WTC11 (cell line): Measurements from ENCODE around the gene ZYG11B.

Source experiments
- ATF1 ChIP-seq: sonication (generic); formaldehyde crosslinking; IDR thresholded peaks from 2 replicates; pipeline ENCODE4 v1.8.1; 2023; ENCODE audit warnings: mild to moderate bottlenecking, moderate library complexity, missing genetic modification reagents
- E2F4 ChIP-seq: sonication (generic); formaldehyde crosslinking; IDR thresholded peaks from 2 replicates; pipeline ENCODE4 v1.8.1; 2022; ENCODE audit warnings: low read depth, mild to moderate bottlenecking, moderate library complexity, missing genetic modification reagents, borderline replicate concordance
- ETV6 ChIP-seq: sonication (generic); formaldehyde crosslinking; IDR thresholded peaks from 2 replicates; pipeline ENCODE4 v1.8.1; 2022; ENCODE audit warnings: mild to moderate bottlenecking, missing genetic modification reagents
- JUN ChIP-seq: sonication (generic); formaldehyde crosslinking; IDR thresholded peaks from 2 replicates; pipeline ENCODE4 v1.8.0; 2023; ENCODE audit warnings: mild to moderate bottlenecking, missing genetic modification reagents
- KAT7 ChIP-seq: sonication (generic); formaldehyde crosslinking; IDR thresholded peaks from 2 replicates; pipeline ENCODE4 v1.8.1; 2023; ENCODE audit warnings: missing genetic modification reagents, mild to moderate bottlenecking, borderline replicate concordance
- MAX ChIP-seq: sonication (generic); formaldehyde crosslinking; IDR thresholded peaks from 2 replicates; pipeline ENCODE4 v1.8.0; 2022; ENCODE audit warnings: mild to moderate bottlenecking, missing genetic modification reagents
- NR2C2 ChIP-seq: sonication (generic); formaldehyde crosslinking; IDR thresholded peaks from 2 replicates; pipeline ENCODE4 v1.8.0; 2022; ENCODE audit warnings: mild to moderate bottlenecking, missing genetic modification reagents
- OVOL2 ChIP-seq: fragments of 250-450 bp; sonication (Bioruptor Pico); IDR thresholded peaks from 2 replicates; pipeline ENCODE4 v1.9.0; 2021; ENCODE audit warnings: mild to moderate bottlenecking, borderline replicate concordance
- TF ChIP-seq, protein P1 (sequence below): fragments of 200-600 bp; IDR thresholded peaks from 2 replicates; pipeline ENCODE4 v1.8.0; 2022; ENCODE audit warnings: antibody characterized with exemption

DNA sequence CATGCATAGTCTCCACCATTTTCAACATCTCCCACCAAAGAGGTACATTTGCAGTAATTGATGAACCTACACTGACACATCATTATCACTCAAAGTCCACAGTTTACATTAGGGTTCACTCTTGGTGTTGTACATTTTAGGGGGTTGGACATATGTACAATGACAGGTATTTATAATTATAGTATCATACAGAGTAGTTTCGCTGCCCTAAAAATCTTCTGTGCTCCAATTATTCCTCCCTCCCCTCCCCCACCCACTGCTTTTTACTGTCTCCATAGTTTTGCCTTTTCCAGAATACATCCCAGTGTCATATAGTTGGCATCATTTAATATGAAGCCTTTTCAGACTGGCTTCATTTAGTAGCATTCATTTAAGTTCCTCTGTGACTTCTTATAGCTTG lies 41.7 kb upstream of the ZYG11B start:
- TF ChIP-seq, protein P1, sequence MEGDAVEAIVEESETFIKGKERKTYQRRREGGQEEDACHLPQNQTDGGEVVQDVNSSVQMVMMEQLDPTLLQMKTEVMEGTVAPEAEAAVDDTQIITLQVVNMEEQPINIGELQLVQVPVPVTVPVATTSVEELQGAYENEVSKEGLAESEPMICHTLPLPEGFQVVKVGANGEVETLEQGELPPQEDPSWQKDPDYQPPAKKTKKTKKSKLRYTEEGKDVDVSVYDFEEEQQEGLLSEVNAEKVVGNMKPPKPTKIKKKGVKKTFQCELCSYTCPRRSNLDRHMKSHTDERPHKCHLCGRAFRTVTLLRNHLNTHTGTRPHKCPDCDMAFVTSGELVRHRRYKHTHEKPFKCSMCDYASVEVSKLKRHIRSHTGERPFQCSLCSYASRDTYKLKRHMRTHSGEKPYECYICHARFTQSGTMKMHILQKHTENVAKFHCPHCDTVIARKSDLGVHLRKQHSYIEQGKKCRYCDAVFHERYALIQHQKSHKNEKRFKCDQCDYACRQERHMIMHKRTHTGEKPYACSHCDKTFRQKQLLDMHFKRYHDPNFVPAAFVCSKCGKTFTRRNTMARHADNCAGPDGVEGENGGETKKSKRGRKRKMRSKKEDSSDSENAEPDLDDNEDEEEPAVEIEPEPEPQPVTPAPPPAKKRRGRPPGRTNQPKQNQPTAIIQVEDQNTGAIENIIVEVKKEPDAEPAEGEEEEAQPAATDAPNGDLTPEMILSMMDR, result no peak
- no peak for TF ChIP-seq ETV6
- TF ChIP-seq JUN (CRISPR knock-in tag), result no peak
- TF ChIP-seq KAT7 (CRISPR knock-in tag), result no peak
- no peak for TF ChIP-seq OVOL2 (CRISPR knock-in tag)
- no peak for TF ChIP-seq NR2C2
- TF ChIP-seq MAX (CRISPR knock-in tag), result no peak
- no peak for TF ChIP-seq E2F4 (CRISPR knock-in tag)
- TF ChIP-seq ATF1, result no peak
